HUDEP-2 (cell line): ENCODE data around the gene GRAMD1B.

ENCODE experiments used
- DNase-seq, 76 experiments: peaks; one replicate each; lab custom pipeline; 2025; ENCODE audit not compliant: unreplicated experiment in 76 of 76; lab: John Stamatoyannopoulos, UW

The GRAMD1B gene

GRCh38 chr11:123581651-123582399 is 151.8 kb downstream of the GRAMD1B start:
- DNase-seq = no peak

- DNase-seq = no peak
Observed at GRCh38 chr11:123582992-123583504, 153.0 kb downstream of the GRAMD1B start.

GRCh38 chr11:123584186-123584585 is 154.1 kb downstream of the GRAMD1B start:
- DNase-seq = no peak

DNA sequence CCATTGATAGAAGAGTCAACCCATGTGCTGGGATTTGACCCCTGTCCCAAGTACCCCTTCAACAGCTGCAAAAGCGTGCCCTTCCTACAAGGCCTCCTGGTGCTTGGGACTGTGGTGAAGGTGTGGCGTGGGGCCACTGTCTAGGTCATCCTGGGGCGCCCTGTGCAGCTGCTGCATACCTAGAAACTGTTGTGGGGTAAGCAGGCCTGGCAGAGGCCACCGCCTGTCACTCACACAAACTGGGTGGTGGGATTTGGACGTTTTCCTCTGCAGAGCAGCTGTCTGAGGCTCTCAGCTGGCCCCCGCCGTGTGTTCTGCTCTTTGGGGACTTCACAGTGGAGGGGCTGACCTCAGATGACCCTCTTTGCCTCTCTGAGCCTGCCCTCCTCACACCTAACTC is 154.7 kb downstream of the GRAMD1B start:
- no peak for DNase-seq

DNA sequence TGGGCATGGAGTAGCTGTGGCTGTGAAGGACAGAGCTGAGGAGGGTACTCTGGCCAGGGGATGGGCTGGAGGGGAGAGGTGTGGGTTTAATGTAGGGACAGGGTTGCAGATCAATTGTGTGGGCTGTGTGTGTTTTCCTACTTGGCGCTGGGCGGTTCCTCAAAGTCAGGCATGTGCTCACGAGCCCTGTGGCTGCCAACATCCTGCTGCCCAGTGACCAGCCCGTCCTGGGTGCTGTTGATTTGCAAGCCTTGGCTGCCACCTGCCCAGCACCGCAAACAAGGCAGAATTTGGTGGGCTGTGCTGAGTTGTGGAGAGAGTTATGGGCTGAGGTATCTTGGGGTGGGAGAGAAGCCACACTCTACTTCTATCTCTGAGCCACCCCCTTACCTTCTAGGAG is 155.1 kb downstream of the GRAMD1B start:
- no peak for DNase-seq

GRCh38 chr11:123585706-123586105 is 155.6 kb downstream of the GRAMD1B start:
- DNase-seq = no peak

DNA sequence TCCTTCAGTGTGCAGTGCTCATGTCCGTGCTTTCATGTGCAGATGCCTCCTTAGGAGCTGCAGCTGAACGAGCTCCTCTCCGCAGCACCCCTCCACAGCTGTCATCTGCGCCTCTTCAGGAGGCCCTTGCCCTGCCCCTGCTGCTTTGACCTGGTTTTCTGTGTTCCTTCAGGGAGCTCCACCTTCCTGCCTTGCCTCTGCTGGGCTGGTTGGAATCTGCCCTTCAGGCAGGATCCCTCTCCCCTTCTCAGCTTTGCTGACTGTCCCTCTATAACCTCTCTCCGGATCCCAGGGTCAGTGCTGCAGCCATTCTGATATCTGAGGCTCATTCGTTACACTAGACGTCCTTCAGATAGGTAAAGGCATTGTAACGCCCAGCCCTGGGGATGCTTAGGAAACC is 156.5 kb downstream of the GRAMD1B start:
- no peak for DNase-seq

DNA sequence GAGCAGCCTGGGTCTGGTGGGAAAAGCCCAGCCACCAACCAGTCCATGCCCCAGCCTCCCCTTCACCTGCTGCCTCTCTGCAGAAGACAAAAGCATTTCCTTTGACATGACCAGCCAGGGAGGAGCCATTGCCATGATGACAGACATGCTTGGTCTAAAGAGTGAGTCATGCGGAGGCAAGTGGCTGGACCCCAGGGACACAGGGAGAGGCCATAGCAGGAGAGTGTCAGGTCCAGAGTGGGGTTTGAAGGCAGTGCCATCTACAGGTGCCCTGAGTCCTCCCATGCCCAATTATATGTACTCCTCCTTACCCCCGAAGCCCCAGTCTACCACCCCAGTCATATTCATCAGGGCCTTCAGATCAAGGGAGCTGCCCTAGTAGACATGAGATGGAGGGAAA is 157.0 kb downstream of the GRAMD1B start:
- DNase-seq = no peak

DNA sequence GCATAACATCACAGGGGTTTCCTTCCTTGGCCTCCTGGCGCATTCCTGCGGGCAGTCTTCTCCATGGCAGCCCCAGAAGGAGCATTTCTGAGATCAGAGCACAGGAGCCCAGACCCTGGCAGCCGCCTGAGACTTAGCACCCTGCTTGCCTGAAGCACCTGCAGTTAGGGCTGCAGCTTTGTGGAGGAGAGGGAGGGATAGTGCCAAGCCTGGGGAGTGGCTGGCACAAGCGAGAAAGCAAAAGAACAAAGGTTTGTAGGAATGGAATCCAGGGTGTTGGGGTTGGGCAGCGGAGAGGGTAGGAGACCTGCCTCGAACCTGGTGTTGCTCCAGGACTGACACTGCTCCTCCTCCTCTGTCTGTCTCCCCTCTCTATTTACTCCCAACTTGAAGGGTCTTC is 157.5 kb downstream of the GRAMD1B start:
- no peak for DNase-seq

- peak in 55 of 76 experiments; percentile 3 to 67 (median 24) for DNase-seq
Observed at GRCh38 chr11:123588117-123588863, 158.2 kb downstream of the GRAMD1B start.

DNA sequence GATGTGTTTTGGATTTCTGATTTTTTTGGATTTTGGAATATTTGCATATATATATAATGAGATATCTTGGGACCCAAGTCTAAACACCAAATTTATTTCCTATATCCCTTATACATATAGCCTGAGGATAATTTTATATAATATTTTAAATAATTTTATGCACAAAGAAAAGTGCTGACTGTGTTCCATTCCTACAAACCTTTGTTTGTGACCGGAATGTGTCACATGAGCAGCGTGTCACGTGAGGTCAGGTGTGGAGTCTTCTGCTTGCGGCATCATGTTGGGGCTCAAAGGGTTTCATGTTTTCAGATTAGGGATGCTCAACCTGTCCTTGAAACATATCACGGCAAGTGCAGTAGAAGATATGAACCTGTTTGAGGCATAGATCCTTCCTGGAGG is 158.8 kb downstream of the GRAMD1B start:
- DNase-seq = no peak

GRCh38 chr11:123590296-123590912 is 160.3 kb downstream of the GRAMD1B start:
- peak in 13 of 76 experiments; percentile 3 to 25 (median 12) for DNase-seq

- no peak for DNase-seq
Observed at GRCh38 chr11:123593570-123593969, 163.5 kb downstream of the GRAMD1B start.

DNA sequence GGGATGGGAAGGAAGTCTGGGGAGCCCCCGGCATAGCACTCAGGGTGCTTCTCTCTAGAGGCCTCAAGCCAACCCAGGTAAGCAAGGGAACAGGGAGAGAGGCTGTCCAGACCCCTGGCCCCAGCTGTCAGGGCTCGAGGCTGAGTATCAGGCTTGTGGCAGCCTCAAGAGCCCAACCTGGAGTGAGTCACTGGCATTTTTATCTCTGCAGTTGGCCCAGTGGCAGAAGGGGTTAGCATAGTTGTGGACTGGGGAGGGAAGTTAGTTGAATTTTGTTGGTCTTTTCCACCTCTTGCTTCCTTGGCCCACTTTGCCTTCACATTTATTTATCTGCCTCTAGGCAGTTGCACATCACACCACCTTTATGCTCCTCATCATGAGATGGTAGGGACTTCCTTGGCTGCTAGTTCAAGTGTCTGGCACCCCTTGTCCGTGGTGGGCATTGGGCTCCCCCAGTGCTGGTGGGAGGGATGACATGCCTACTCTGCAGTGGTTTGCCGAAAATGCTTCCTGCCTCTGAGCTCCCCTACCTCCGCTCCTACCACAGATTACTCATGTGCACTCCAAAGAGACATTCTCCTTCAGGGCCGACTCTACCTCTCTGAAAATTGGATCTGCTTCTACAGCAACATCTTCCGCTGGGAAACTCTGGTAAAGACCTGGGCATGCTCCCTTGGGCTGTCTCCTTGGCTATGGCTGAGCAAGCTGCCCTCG is 164.3 kb downstream of the GRAMD1B start:
- DNase-seq = no peak

- no peak for DNase-seq
Observed at GRCh38 chr11:123594921-123595320, 164.9 kb downstream of the GRAMD1B start.

DNA sequence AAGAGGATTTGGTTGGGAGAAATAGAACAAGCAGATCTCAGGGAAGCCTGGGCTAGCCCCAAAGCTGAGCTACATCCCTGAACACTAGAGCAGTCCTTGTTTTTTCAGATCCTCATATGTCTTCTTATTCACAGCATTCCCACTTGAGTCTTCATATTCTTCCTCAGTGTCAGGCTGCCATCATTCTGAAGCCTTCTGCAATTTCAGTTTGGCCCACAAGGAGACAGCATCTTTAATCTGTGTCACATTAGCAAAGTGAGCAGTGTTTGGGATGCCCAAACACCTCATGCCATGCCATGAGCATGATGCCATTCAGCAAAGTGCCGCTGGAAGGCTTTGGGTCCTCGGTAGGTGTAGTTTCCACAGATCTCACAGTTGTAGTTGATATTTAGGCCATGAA is 167.8 kb downstream of the GRAMD1B start:
- DNase-seq = no peak

GRCh38 chr11:123601136-123601535 is 171.1 kb downstream of the GRAMD1B start:
- no peak for DNase-seq

- DNase-seq = no peak
Observed at GRCh38 chr11:123601743-123602142, 171.7 kb downstream of the GRAMD1B start.

GRCh38 chr11:123603666-123604065 is 173.6 kb downstream of the GRAMD1B start:
- no peak for DNase-seq

DNA sequence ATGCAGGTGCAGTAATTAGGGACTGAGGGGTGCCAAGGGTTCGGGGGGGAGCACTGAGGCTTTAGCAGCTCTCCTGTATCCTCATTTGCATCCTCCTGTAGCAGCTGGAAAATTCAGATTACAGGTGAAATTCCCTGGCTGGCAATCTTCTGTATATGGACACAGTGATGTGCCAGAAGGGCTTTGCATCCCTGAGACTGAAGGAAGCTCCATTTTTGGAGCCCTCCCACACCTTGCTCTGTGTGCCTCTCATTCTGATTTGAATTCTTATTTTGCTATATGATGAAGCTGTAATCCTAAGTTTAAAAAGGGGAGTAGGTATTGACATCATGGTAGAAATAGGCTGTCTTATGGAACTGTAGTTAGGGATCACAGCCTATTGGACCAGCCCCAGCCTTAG is 177.7 kb downstream of the GRAMD1B start:
- no peak for DNase-seq

GRCh38 chr11:123608371-123608770 is 178.3 kb downstream of the GRAMD1B start:
- DNase-seq = no peak
